ENCODE measurements around the gene GALNS. TPM values are rescaled to one million over a fixed set of nuclear protein-coding genes. Genes with fewer than 3 reads are reported as not detected.

GALNS gene
- total RNA-seq, 1 donor from 2014 or later = 24.7 TPM

GRCh38 chr16:88838566-88838965 is 18.2 kb downstream of the GALNS start:
- Mint-ChIP-seq H3K4me3 (ENCODE audit: unreplicated experiment) (peak overlapping the region; percentile 31), H3K9me3 (ENCODE audit: unreplicated experiment) (no peaks in the 10 kb centered on the region), H3K27ac (ENCODE audit: unreplicated experiment) (no peak overlapping the region), H3K27me3 (ENCODE audit: unreplicated experiment) (peaks cover 2% of the 10 kb centered on the region), H3K4me1 (ENCODE audit: unreplicated experiment) (no peaks in the 10 kb centered on the region), H3K36me3 (ENCODE audit: low read depth, unreplicated experiment) (peaks cover 9% of the 10 kb centered on the region)
- no peak for DNase-seq (ENCODE audit: low spot score)
- TF ChIP-seq, protein P1, sequence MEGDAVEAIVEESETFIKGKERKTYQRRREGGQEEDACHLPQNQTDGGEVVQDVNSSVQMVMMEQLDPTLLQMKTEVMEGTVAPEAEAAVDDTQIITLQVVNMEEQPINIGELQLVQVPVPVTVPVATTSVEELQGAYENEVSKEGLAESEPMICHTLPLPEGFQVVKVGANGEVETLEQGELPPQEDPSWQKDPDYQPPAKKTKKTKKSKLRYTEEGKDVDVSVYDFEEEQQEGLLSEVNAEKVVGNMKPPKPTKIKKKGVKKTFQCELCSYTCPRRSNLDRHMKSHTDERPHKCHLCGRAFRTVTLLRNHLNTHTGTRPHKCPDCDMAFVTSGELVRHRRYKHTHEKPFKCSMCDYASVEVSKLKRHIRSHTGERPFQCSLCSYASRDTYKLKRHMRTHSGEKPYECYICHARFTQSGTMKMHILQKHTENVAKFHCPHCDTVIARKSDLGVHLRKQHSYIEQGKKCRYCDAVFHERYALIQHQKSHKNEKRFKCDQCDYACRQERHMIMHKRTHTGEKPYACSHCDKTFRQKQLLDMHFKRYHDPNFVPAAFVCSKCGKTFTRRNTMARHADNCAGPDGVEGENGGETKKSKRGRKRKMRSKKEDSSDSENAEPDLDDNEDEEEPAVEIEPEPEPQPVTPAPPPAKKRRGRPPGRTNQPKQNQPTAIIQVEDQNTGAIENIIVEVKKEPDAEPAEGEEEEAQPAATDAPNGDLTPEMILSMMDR (IDR thresholded peaks at IDR 0.05; ENCODE audit: unreplicated experiment) = no peak

DNA sequence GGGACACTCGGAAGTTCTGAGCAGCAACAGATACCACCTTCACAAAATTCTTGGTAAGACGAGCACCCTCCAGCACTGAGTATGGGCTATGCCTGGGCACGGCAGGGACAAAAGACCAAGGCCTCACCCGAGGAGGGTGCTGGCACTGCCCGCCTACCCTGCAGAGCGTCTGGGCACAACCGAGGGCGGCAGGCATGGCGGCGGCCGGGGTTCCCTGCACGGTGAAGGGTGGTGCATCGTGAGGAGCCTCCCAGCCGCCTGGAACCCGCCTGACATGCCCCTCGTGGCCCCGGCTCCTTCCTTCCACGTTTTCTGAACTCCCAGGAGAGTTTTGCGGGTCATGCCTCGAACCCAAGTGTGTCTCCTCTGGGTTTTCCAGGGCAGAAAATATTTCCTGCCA is 18.9 kb downstream of the GALNS start:
- Mint-ChIP-seq H3K4me3 (ENCODE audit: unreplicated experiment) (no peak overlapping the region), H3K36me3 (ENCODE audit: low read depth, unreplicated experiment) (peaks cover 4% of the 10 kb centered on the region), H3K27me3 (ENCODE audit: unreplicated experiment) (no peaks in the 10 kb centered on the region), H3K27ac (ENCODE audit: unreplicated experiment) (no peak overlapping the region), H3K4me1 (ENCODE audit: unreplicated experiment) (no peaks in the 10 kb centered on the region), H3K9me3 (ENCODE audit: unreplicated experiment) (no peaks in the 10 kb centered on the region)
- DNase-seq (ENCODE audit: low spot score) = no peak
- TF ChIP-seq, protein P1 (IDR thresholded peaks at IDR 0.05; ENCODE audit: unreplicated experiment) = no peak

DNA sequence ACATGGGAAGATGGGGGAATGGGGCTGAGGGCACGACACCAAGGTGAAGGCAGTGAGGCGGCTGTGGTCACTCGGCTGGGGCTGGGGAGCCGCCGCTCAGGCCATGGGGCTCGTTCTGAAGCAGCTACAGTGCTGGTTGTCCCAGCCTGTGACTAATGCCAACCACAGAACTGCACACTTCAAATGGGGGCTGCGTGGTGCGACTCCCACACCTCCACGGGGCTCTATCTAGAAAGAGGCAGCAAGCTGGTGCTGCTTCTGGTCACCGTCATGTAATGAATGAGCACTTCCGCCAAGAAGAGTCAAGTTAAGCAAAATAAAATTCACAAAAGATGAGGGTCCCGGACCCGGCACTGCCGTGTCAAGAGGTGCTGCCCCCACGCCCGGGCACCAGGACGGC is 20.0 kb downstream of the GALNS start:
- peaks cover 4% of the 10 kb centered on the region for H3K36me3 Mint-ChIP-seq (ENCODE audit: low read depth, unreplicated experiment)
- no peaks in the 10 kb centered on the region for H3K4me1 Mint-ChIP-seq (ENCODE audit: unreplicated experiment)
- no peaks in the 10 kb centered on the region for H3K9me3 Mint-ChIP-seq (ENCODE audit: unreplicated experiment)
- no peak overlapping the region for H3K4me3 Mint-ChIP-seq (ENCODE audit: unreplicated experiment)
- no peaks in the 10 kb centered on the region for H3K27me3 Mint-ChIP-seq (ENCODE audit: unreplicated experiment)
- TF ChIP-seq, protein P1 (IDR thresholded peaks at IDR 0.05; ENCODE audit: unreplicated experiment) = no peak
- no peak for DNase-seq (ENCODE audit: low spot score)
- no peak overlapping the region for H3K27ac Mint-ChIP-seq (ENCODE audit: unreplicated experiment)

- no peak overlapping the region for H3K27ac Mint-ChIP-seq (ENCODE audit: unreplicated experiment)
- no peak for DNase-seq (ENCODE audit: low spot score)
- H3K36me3 Mint-ChIP-seq (ENCODE audit: low read depth, unreplicated experiment) = peaks cover 6% of the 10 kb centered on the region
- no peaks in the 10 kb centered on the region for H3K9me3 Mint-ChIP-seq (ENCODE audit: unreplicated experiment)
- H3K4me1 Mint-ChIP-seq (ENCODE audit: unreplicated experiment) = no peaks in the 10 kb centered on the region
- TF ChIP-seq, protein P1 (IDR thresholded peaks at IDR 0.05; ENCODE audit: unreplicated experiment) = no peak
- H3K4me3 Mint-ChIP-seq (ENCODE audit: unreplicated experiment) = no peak overlapping the region
- no peaks in the 10 kb centered on the region for H3K27me3 Mint-ChIP-seq (ENCODE audit: unreplicated experiment)
Observed at GRCh38 chr16:88835818-88836217, 20.9 kb downstream of the GALNS start.

GRCh38 chr16:88835383-88835782 is 21.4 kb downstream of the GALNS start:
- Mint-ChIP-seq H3K4me1 (ENCODE audit: unreplicated experiment) (no peaks in the 10 kb centered on the region), H3K4me3 (ENCODE audit: unreplicated experiment) (no peak overlapping the region), H3K36me3 (ENCODE audit: low read depth, unreplicated experiment) (peaks cover 7% of the 10 kb centered on the region), H3K9me3 (ENCODE audit: unreplicated experiment) (no peaks in the 10 kb centered on the region), H3K27me3 (ENCODE audit: unreplicated experiment) (no peaks in the 10 kb centered on the region), H3K27ac (ENCODE audit: unreplicated experiment) (peak overlapping the region; percentile 48)
- TF ChIP-seq, protein P1 (IDR thresholded peaks at IDR 0.05; ENCODE audit: unreplicated experiment) = no peak
- DNase-seq (ENCODE audit: low spot score) = no peak

Measured in endothelial cell (in vitro differentiated cells).